Kidney (tissue), 14 donors: ENCODE measurements around the gene LBX2. TPM values are rescaled to one million over a fixed set of nuclear protein-coding genes. Genes with fewer than 3 reads are reported as not detected.

Source experiments
- DNase-seq, 5 donors: peaks; one replicate each; pipeline ENCODE4 v3.0.0-alpha.2; 2013 to 2020
- FAIRE-seq: peaks from 2 replicates; lab custom pipeline; 2012; peaks lifted over from hg19 to GRCh38; lab: Jason Lieb, UNC
- H3K27ac ChIP-seq, 2 donors: one replicate each; pipeline ENCODE4 v1.7.0; 2013; ENCODE audit warnings: low read depth in 2 of 2, low read length in 2 of 2, inconsistent platforms in 1 of 2
- H3K27me3 ChIP-seq: one replicate; pipeline ENCODE4 v1.7.1; 2013; ENCODE audit warnings: low read length, inconsistent platforms; ENCODE audit not compliant: control insufficient read depth, insufficient read depth
- H3K36me3 ChIP-seq, 3 donors: one replicate each; pipeline versions ENCODE4 v1.7.0 to v1.7.1; 2013; ENCODE audit warnings: low read length in 3 of 3, control low read depth in 1 of 3, inconsistent platforms in 1 of 3; ENCODE audit not compliant: insufficient read depth in 3 of 3, control insufficient read depth in 2 of 3
- H3K4me1 ChIP-seq, 3 donors: one replicate each; pipeline versions ENCODE4 v1.7.0 to v1.7.1; 2013; ENCODE audit warnings: low read length in 3 of 3, inconsistent platforms in 1 of 3, low read depth in 1 of 3; ENCODE audit not compliant: control insufficient read depth in 2 of 3, insufficient read depth in 2 of 3
- H3K4me3 ChIP-seq, 3 donors: one replicate each; pipeline versions ENCODE4 v1.7.0 to v1.8.1; 2013; ENCODE audit warnings: low read length in 3 of 3, control low read depth in 1 of 3, inconsistent platforms in 1 of 3
- H3K9ac ChIP-seq, 3 donors: one replicate each; pipeline versions ENCODE4 v1.7.0 to v1.7.1; 2013; ENCODE audit warnings: low read length in 3 of 3, control low read depth in 1 of 3, inconsistent platforms in 1 of 3
- H3K9me3 ChIP-seq, 3 donors: one replicate each; pipeline versions ENCODE4 v1.7.0 to v1.7.1; 2013; ENCODE audit warnings: low read length in 3 of 3, control low read depth in 1 of 3, inconsistent platforms in 1 of 3; ENCODE audit not compliant: control insufficient read depth in 2 of 3, insufficient read depth in 1 of 3
- CTCF ChIP-seq: IDR thresholded peaks from 3 replicates; pipeline ENCODE4 v1.5.1; 2012; ENCODE audit warnings: mild to moderate bottlenecking, moderate library complexity, borderline replicate concordance; ENCODE audit not compliant: insufficient read depth; ENCODE audit errors: extremely low read depth
- intact Hi-C: fragments of 100-400 bp; cut with DNase I; formaldehyde crosslinking; loops from one replicate; pipeline ENCODE4 v1.11.1; 2022
- polyA plus RNA-seq: library from polyadenylated mRNA; stranded (reverse); fragments of 350-450 nt; fragmentation: Illumina TruSeq; extraction: RNeasy Lipid Tissue Mini Kit (QIAGEN cat#74804); gene quantifications from one replicate; pipeline ENCODE4 v1.2.3, GENCODE V29; 2014; ENCODE audit warnings: low read depth, low replicate concordance; ENCODE audit not compliant: insufficient read depth
- total RNA-seq: library from RNA; stranded (reverse); fragmentation: NEBNext Ultra II Directional; extraction: Animal tissue kit (Norgen Biotek cat#: 25700); gene quantifications from one replicate; pipeline ENCODE4 v1.2.1, GENCODE V29; 2021
- donor health status: control.
- donor health status: control.
- donor health status: control.
- donor health status: control.
- donor health status: control.
- donor health status: DM: yes; HTN: yes; CAD: no.
- donor health status: Normal renal cell carcinoma (clear cell type).

Gene LBX2
- total and polyA plus RNA-seq, 2 donors from 2014 or later = 1.5 to 2.5 TPM

- Histone ChIP-seq H3K9me3 (no peaks in the 10 kb centered on the region), H3K4me1 (peaks cover 0 to 30% (median 18%) of the 10 kb centered on the region in 3 donors), H3K9ac (no peak overlapping the region), H3K36me3 (peaks cover 3 to 17% (median 8%) of the 10 kb centered on the region in 3 donors), H3K4me3 (peak overlapping the region in 2 of 3 donors; percentile 83 to 89), H3K27me3 (peaks cover 12% of the 10 kb centered on the region), H3K27ac (no peak overlapping the region)
- no peak for TF ChIP-seq CTCF
- intact Hi-C loops = no loop called here
- peak in 4 of 5 donors; percentile 86 to 93 (median 87) for DNase-seq
- FAIRE-seq = no peak
Measured at GRCh38 chr2:74501335-74502071, 2.1 kb upstream of the LBX2 start.

GRCh38 chr2:74500578-74500946, 1.2 kb upstream of the LBX2 start:
- intact Hi-C loops = no loop called here

GRCh38 chr2:74499940-74500577, 656 bp upstream of the LBX2 start:
- Histone ChIP-seq H3K27me3 (peaks cover 12% of the 10 kb centered on the region), H3K4me1 (peaks cover 0 to 22% (median 10%) of the 10 kb centered on the region in 3 donors), H3K9me3 (no peaks in the 10 kb centered on the region), H3K4me3 (no peak overlapping the region), H3K36me3 (peaks cover 0 to 6% (median 0%) of the 10 kb centered on the region in 3 donors), H3K27ac (no peak overlapping the region), H3K9ac (no peak overlapping the region)
- peak in 1 of 5 donors; percentile 60 for DNase-seq
- intact Hi-C loops = no loop called here
- FAIRE-seq = no peak
- no peak for TF ChIP-seq CTCF

More at GRCh38 chr2:74500578-74500946, 1.2 kb upstream of the LBX2 start:
- no peak for FAIRE-seq
- peaks cover 3 to 11% (median 5%) of the 10 kb centered on the region in 3 donors for H3K36me3 ChIP-seq
- H3K4me1 ChIP-seq = peaks cover 0 to 26% (median 11%) of the 10 kb centered on the region in 3 donors
- DNase-seq = no peak
- H3K9ac ChIP-seq = no peak overlapping the region
- TF ChIP-seq CTCF = no peak
- H3K27ac ChIP-seq = no peak overlapping the region
- peaks cover 12% of the 10 kb centered on the region for H3K27me3 ChIP-seq
- no peaks in the 10 kb centered on the region for H3K9me3 ChIP-seq
- no peak overlapping the region for H3K4me3 ChIP-seq
